CD14-positive monocyte (primary cell): Measurements from ENCODE around the gene MAMLD1. TPM values are rescaled to one million over a fixed set of nuclear protein-coding genes. Genes with fewer than 3 reads are reported as not detected.

Experiments
- DNase-seq, 3 donors: peaks; one replicate each; pipeline ENCODE4 v3.0.0-alpha.2; 2011 to 2022
- H2AFZ ChIP-seq: 2 replicates; pipeline ENCODE4 v1.6.0; 2012; ENCODE audit warnings: mild to moderate bottlenecking, low read depth, low read length, inconsistent platforms; ENCODE audit not compliant: insufficient read depth, poor library complexity, severe bottlenecking
- H3K27ac ChIP-seq, 2 donors: 1 replicate in 1 of 2; 2 replicates in 1 of 2; pipeline ENCODE4 v1.5.1; 2012 to 2013; ENCODE audit warnings: low read length in 2 of 2, control low read depth in 1 of 2, inconsistent platforms in 1 of 2, low read depth in 1 of 2, mild to moderate bottlenecking in 1 of 2
- H3K27me3 ChIP-seq, 2 donors: one replicate each; pipeline versions ENCODE4 v1.6.0 to v1.6.1; 2011 to 2013; ENCODE audit warnings: low read length in 2 of 2; ENCODE audit not compliant: control insufficient read depth in 2 of 2, insufficient read depth in 2 of 2
- H3K36me3 ChIP-seq, 2 donors: replicated peaks in 1 of 2; 1 replicate in 1 of 2; 2 replicates in 1 of 2; pipeline versions ENCODE4 v1.5.1 to v1.6.1; 2012 to 2013; ENCODE audit warnings: low read length in 2 of 2, control low read depth in 1 of 2, inconsistent platforms in 1 of 2, mild to moderate bottlenecking in 1 of 2; ENCODE audit not compliant: insufficient read depth in 2 of 2, control insufficient read depth in 1 of 2
- H3K4me1 ChIP-seq, 2 donors: 1 replicate in 1 of 2; 2 replicates in 1 of 2; pipeline versions ENCODE4 v1.5.1 to v1.6.1; 2012 to 2013; ENCODE audit warnings: low read length in 2 of 2, control low read depth in 1 of 2, inconsistent platforms in 1 of 2, mild to moderate bottlenecking in 1 of 2, moderate library complexity in 1 of 2; ENCODE audit not compliant: insufficient read depth in 2 of 2, control insufficient read depth in 1 of 2
- H3K4me2 ChIP-seq: replicated peaks from 2 replicates; pipeline ENCODE3; 2012; ENCODE audit warnings: low read length, moderate library complexity, mild to moderate bottlenecking; ENCODE audit not compliant: poor library complexity, severe bottlenecking; ENCODE audit errors: extremely low read depth
- H3K4me3 ChIP-seq, 3 experiments: fragments of 200-600 bp in 1 of 3; sonication (generic) in 1 of 3; replicated peaks in 1 of 3; 1 replicate in 2 of 3; 2 replicates in 1 of 3; pipeline ENCODE4 v1.5.1; 2011 to 2013; ENCODE audit warnings: low read length in 3 of 3, mild to moderate bottlenecking in 3 of 3, control low read depth in 2 of 3, low read depth in 2 of 3, inconsistent platforms in 1 of 3, moderate library complexity in 1 of 3
- H3K79me2 ChIP-seq: 2 replicates; pipeline ENCODE4 v1.6.0; 2012; ENCODE audit warnings: mild to moderate bottlenecking, control low read depth, inconsistent platforms, low read length, moderate library complexity; ENCODE audit not compliant: insufficient read depth
- H3K9ac ChIP-seq: 2 replicates; pipeline ENCODE4 v1.6.0; 2017; ENCODE audit warnings: low read length, mild to moderate bottlenecking; ENCODE audit not compliant: insufficient read depth, poor library complexity, severe bottlenecking
- H3K9me3 ChIP-seq, 2 donors: replicated peaks in 1 of 2; 1 replicate in 1 of 2; 2 replicates in 1 of 2; pipeline versions ENCODE4 v1.5.1 to v1.6.1; 2012 to 2013; ENCODE audit warnings: low read length in 2 of 2, control low read depth in 1 of 2; ENCODE audit not compliant: control insufficient read depth in 1 of 2, insufficient read depth in 1 of 2
- H4K20me1 ChIP-seq: 2 replicates; pipeline ENCODE4 v1.6.0; 2012; ENCODE audit warnings: mild to moderate bottlenecking, low read length, control low read depth, moderate library complexity; ENCODE audit not compliant: insufficient read depth
- H3K27ac Mint-ChIP-seq, 7 donors: one replicate each; pipeline ENCODE4 v1.8.0; 2020; ENCODE audit warnings: mild to moderate bottlenecking in 7 of 7, mixed read lengths in 7 of 7, moderate library complexity in 6 of 7, inconsistent platforms in 2 of 7
- H3K27me3 Mint-ChIP-seq, 3 donors: one replicate each; pipeline ENCODE4 v1.8.0; 2021 to 2022; ENCODE audit warnings: low read depth in 3 of 3, mild to moderate bottlenecking in 3 of 3, mixed read lengths in 3 of 3, moderate library complexity in 3 of 3, inconsistent platforms in 1 of 3
- H3K36me3 Mint-ChIP-seq, 2 donors: one replicate each; pipeline ENCODE4 v1.8.0; 2020; ENCODE audit warnings: mixed read lengths in 2 of 2, inconsistent platforms in 1 of 2, mild to moderate bottlenecking in 1 of 2
- H3K4me1 Mint-ChIP-seq: one replicate; pipeline ENCODE4 v1.8.0; 2020; ENCODE audit warnings: mild to moderate bottlenecking, mixed read lengths
- H3K4me3 Mint-ChIP-seq, 2 donors: one replicate each; pipeline ENCODE4 v1.8.0; 2020; ENCODE audit warnings: mild to moderate bottlenecking in 2 of 2, mixed read lengths in 2 of 2, moderate library complexity in 1 of 2
- H3K9me3 Mint-ChIP-seq, 7 donors: one replicate each; pipeline ENCODE4 v1.8.0; 2020 to 2022; ENCODE audit warnings: mixed read lengths in 7 of 7, mild to moderate bottlenecking in 6 of 7, moderate library complexity in 6 of 7, inconsistent platforms in 2 of 7
- CTCF ChIP-seq: fragments of 200-600 bp; IDR thresholded peaks from one replicate; pipeline ENCODE4 v1.8.0; 2022; ENCODE audit warnings: antibody characterized with exemption, mild to moderate bottlenecking
- WGBS: methylation state at CpG from one replicate; pipeline ENCODE4 v1.1.5; 2013; ENCODE audit warnings: missing lambda C conversion rate; ENCODE audit not compliant: insufficient coverage; 5-methylcytosine and 5-hydroxymethylcytosine counted together
- intact Hi-C, 2 donors: fragments of 100-400 bp; cut with micrococcal nuclease; formaldehyde crosslinking; loops; one replicate each; pipeline versions ENCODE4 v1.15.0 to v1.15.1; 2023
- polyA plus RNA-seq, 3 donors: library from polyadenylated mRNA; depleted of rRNA in 1 of 3; unstranded in 2 of 3; stranded (reverse) in 1 of 3; fragments of 300-500 nt in 2 of 3; fragments of >200 nt in 1 of 3; fragmentation: Illumina TruSeq in 2 of 3; gene quantifications; 1 replicate in 2 of 3; 2 replicates in 1 of 3; pipeline ENCODE4 v1.2.3, GENCODE V29; 2012 to 2021

MAMLD1 gene
- polyA plus RNA-seq, 3 donors: not detected

- no peaks in the 10 kb centered on the region for H3K36me3 Mint-ChIP-seq
- Histone ChIP-seq H3K27me3 (no peaks in the 10 kb centered on the region), H3K4me3 (no peak overlapping the region), H4K20me1 (no peaks in the 10 kb centered on the region), H3K9ac (no peak overlapping the region), H3K79me2 (no peaks in the 10 kb centered on the region), H3K36me3 (no peaks in the 10 kb centered on the region), H3K9me3 (no peaks in the 10 kb centered on the region), H2AFZ (no peak overlapping the region), H3K4me2 (no peak overlapping the region), H3K27ac (no peak overlapping the region), H3K4me1 (no peaks in the 10 kb centered on the region)
- TF ChIP-seq CTCF: no peak
- no peak overlapping the region for H3K27ac Mint-ChIP-seq
- no peaks in the 10 kb centered on the region for H3K9me3 Mint-ChIP-seq
- WGBS: no CpG with 5 or more reads among the region's 2 CpGs
- no peaks in the 10 kb centered on the region for H3K4me1 Mint-ChIP-seq
- intact Hi-C loops: no loop called here
- no peak for DNase-seq
- peaks cover 1 to 6% (median 3%) of the 10 kb centered on the region in 3 donors for H3K27me3 Mint-ChIP-seq
- H3K4me3 Mint-ChIP-seq: no peak overlapping the region
Measured at GRCh38 chrX:150409964-150410363, 46.8 kb downstream of the MAMLD1 start.

GRCh38 chrX:150410513-150410912 is 47.4 kb downstream of the MAMLD1 start:
- Histone ChIP-seq H4K20me1 (no peaks in the 10 kb centered on the region), H3K27me3 (no peaks in the 10 kb centered on the region), H3K4me1 (no peaks in the 10 kb centered on the region), H3K27ac (no peak overlapping the region), H3K9me3 (no peaks in the 10 kb centered on the region), H3K4me2 (no peak overlapping the region), H3K79me2 (no peaks in the 10 kb centered on the region), H2AFZ (no peak overlapping the region), H3K36me3 (no peaks in the 10 kb centered on the region), H3K4me3 (no peak overlapping the region), H3K9ac (no peak overlapping the region)
- intact Hi-C loops: no loop called here
- Mint-ChIP-seq H3K27ac (no peak overlapping the region), H3K4me1 (no peaks in the 10 kb centered on the region), H3K4me3 (no peak overlapping the region), H3K36me3 (no peaks in the 10 kb centered on the region), H3K9me3 (no peaks in the 10 kb centered on the region), H3K27me3 (peaks cover 1 to 6% (median 3%) of the 10 kb centered on the region in 3 donors)
- no peak for TF ChIP-seq CTCF
- DNase-seq: no peak
- WGBS: no CpG with 5 or more reads among the region's 2 CpGs
